CD4-positive, alpha-beta T cell treated with Interleukin-17A for 1 hour (primary cell): Measurements from ENCODE around the gene KCNK5.

Source experiments
- DNase-seq: peaks from one replicate; pipeline ENCODE4 v3.0.0-alpha.2; 2020

KCNK5 gene

GRCh38 chr6:39228992-39229767 is at the start of gene KCNK5:
Gene KCNK5 (minus strand): TSS chr6:39229475. CDS start chr6:39229111, 364 bp downstream.
- peak; percentile 76 for DNase-seq

GRCh38 chr6:39276379-39276995 is 47.2 kb upstream of the KCNK5 start:
- no peak for DNase-seq

- DNase-seq, result no peak
Measured at GRCh38 chr6:39274903-39275302, 45.6 kb upstream of the KCNK5 start.

DNA sequence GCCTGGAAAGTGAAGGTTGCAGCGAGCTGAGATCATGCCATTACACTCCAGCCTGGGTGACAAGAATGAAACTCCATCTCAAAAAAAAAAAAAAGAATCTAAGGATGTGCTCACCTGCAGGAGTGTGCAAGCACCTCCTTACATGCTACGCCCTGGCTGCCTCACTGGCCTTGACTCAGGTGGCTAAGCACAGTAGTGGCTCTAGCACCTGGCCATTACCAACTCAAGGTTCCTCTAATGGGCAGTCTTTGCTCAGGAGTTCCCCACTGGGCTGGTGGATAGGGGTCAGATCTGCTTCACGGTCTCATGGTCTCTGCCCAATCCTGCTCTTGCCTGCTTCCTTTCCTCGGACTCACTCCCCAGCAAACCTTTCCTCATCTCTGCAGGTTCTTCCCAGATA is 45.2 kb upstream of the KCNK5 start:
- no peak for DNase-seq

- no peak for DNase-seq
Measured at GRCh38 chr6:39273406-39273821, 44.1 kb upstream of the KCNK5 start.

GRCh38 chr6:39269961-39270360 is 40.7 kb upstream of the KCNK5 start:
- no peak for DNase-seq

GRCh38 chr6:39268721-39269120 is 39.4 kb upstream of the KCNK5 start:
- DNase-seq, result no peak

DNA sequence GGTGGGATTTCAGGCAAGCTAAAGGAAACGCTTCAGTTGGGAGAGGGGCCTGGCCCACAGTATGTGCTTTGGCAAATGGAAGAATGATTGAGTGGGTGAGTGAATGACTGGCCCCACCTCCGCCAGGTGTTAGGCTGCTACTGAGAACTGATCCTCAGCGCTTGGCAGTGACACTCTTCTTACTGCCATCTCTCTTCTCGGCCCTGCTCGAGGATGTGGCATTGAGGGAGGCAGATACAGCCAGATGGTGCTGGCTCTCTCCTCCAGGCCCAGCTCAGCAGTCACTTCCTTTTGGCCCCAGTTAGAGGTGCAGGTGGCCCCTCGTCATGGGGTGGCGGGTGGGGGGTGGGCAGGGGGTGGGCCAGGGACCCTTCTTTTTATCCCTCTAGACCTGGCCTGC is 38.9 kb upstream of the KCNK5 start:
- no peak for DNase-seq

DNA sequence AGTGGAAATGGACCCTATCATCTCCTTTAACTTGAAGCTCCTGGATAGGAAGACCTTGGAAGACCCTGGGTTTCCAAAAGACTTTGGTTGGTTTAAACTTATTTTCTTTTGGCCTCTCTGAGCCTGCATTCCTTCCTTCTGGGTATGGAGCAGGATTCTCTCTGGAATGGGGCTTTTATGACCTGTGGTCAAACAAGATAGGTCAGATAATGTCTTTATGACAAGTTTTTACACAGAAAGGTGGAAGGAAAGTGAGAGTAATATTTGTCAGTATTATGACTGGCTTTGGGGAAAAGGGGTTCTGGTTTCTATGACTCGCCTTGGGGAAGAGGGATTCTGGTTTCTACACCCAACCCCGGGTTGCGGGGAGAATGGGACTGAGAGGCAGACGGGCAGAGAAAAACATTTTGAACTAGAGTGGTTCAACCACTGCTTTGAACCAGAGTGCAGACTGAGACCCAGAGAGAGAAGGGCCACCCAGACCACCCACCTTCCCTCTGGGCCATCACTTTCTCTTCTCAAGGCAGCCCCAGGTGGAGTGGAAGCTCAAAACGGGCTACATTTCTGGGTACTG is 37.6 kb upstream of the KCNK5 start:
- DNase-seq, result no peak

- no peak for DNase-seq
Measured at GRCh38 chr6:39266375-39266774, 37.1 kb upstream of the KCNK5 start.

DNA sequence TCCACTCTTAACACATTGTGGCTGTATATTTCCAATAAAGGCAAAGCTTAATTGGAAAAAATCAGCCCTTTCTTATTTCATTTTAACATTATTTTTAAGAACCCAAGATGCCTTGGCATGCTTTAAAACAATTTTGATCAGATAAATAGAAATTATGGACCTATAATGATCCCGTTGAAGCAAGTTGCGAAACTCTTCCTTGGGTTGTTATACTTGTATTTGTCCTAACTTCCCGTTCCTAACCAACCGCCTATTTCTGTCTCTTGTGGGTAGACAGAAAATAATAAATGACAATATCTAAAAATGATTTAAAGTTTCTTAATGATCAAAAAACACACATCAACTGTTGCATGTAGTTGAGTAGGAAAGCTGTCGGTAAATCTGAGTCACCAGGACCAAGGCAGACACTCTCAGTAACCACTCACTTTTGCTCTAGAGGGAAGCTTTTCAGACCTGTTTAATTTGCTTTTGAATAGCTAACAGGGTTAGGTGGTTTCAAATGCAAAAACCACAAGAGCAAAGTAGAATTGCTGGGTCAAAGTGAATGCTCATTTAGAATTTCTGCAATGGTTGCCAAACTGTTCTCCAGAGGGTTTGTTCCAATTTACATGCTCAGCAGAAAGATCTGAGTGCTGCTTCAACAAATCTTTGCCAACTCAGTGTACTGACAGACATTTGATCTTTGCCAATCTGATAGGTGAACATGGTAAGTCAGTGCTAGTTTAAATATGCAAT is 34.2 kb upstream of the KCNK5 start:
- DNase-seq, result no peak

- no peak for DNase-seq
Measured at GRCh38 chr6:39261751-39262150, 32.5 kb upstream of the KCNK5 start.

DNA sequence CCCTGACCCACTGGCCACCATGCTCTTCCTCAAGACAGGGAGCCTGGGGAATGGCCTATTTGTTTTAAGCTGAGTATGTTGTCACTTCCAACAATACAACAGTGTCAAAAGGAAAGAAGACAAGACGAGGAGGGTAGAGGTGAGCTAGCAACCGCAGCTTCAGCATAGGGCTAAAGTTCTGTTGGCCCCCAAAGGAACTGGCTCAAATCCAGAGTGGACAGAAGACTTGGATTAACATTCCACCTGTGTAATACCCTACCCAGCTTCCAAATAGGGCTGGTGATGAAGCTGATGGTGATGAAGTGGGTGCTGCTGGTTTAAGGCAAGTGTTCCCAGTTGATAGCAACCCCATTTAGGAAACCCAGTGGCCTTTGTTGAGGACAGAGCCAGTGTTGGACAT is 31.7 kb upstream of the KCNK5 start:
- DNase-seq, result no peak

- no peak for DNase-seq
Measured at GRCh38 chr6:39260456-39260855, 31.2 kb upstream of the KCNK5 start.

- no peak for DNase-seq
Measured at GRCh38 chr6:39256294-39256940, 27.1 kb upstream of the KCNK5 start.

DNA sequence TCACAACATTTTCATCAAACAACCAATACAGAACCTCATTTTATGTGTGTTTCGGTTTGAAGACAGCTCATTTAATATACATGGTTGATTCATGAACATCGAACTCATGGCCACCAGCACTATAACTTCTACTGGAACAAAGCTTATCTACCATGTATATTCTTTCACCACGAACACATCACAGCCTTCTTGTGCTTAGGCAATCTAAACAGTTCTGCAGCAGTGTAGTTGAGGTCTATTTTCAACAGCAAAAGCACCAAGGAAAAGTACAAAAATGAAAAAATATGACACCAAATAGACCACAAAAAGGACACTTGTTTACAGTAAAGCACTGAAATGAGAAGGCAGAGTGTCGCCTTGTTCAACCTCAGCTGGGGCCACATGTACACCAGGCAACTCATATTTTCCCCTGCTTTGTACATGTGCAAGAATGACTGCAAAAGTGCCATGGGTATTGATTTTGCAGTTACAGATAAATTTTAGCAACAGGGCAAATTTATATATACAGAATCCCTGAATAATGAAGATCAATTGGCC is 25.8 kb upstream of the KCNK5 start:
- no peak for DNase-seq

DNA sequence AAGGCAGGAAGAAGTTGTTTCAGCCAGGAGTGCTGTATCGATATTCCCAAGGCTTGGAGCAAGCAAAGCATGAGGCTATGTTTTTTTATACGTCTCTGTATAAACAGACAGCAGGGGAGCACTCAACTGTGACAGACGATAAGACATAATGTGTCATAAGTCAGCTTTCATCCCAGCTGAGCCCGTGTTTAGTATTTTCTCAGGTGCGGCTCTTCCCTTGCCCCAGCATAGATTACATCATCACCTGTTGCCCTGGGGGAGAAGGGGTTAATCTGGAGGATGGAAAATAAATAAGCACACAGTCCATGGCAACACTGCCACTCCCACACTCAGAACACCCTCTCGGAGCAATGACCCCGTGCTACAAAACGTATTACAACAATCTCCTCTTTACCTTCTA is 22.1 kb upstream of the KCNK5 start:
- no peak for DNase-seq

GRCh38 chr6:39250507-39250906 is 21.2 kb upstream of the KCNK5 start:
- DNase-seq, result no peak

- DNase-seq, result no peak
Measured at GRCh38 chr6:39249278-39249677, 20.0 kb upstream of the KCNK5 start.

- DNase-seq, result no peak
Measured at GRCh38 chr6:39247667-39248194, 18.5 kb upstream of the KCNK5 start.

DNA sequence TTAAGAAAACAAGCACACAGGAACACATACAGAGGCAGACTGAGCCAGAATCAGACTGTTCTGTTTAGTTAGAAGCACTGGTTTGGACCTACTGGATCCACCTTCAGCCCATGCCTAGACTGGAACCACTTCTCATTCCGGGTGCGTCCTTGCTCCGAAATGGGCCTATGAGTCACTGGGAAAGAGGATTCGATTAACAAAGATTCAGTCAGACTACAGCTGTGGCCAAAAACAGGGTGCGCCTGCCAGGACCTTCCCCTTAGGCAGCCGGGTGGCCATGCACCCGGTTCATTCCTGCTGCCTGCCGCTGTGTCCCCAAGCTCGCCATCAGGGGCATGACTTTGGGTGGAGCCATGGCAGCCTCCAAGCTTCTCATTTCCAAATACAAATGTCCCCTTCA is 14.5 kb upstream of the KCNK5 start:
- no peak for DNase-seq

- DNase-seq, result no peak
Measured at GRCh38 chr6:39240155-39240757, 11.0 kb upstream of the KCNK5 start.
